GM21576 (cell line): ENCODE measurements around the gene SCRN1.

Source experiments
- ATAC-seq: cut with Tn5 transposase; IDR thresholded peaks from one replicate; pipeline ENCODE4 v1.9.1; 2021; ENCODE audit warnings: mild to moderate bottlenecking, moderate library complexity; ENCODE audit not compliant: unreplicated experiment

The SCRN1 gene

GRCh38 chr7:29935111-29935510, 54.5 kb downstream of the SCRN1 start:
- no peak for ATAC-seq

GRCh38 chr7:29929018-29929807, 60.4 kb downstream of the SCRN1 start:
- no peak for ATAC-seq

- ATAC-seq, result no peak
Measured at GRCh38 chr7:29926741-29927140, 62.9 kb downstream of the SCRN1 start.

GRCh38 chr7:29926216-29926615, 63.4 kb downstream of the SCRN1 start:
- no peak for ATAC-seq

DNA sequence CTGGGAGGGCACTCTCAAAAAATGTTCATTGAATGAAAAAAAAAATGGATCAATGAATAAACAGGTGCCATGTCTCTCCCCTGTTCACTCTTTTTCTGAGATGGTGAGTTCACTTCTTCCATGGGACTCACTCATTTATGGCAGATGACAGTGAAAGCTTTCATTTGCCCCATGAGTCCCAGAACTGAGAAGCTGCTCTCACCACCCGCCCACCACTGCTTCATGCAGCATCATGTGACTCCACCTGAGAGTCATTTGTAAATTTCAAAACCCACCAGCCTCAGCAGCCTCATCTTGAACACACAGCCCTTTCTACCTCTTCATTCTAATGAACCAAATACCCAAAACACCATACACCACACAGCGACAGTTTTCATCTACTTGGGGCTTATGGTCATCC, 64.9 kb downstream of the SCRN1 start:
- ATAC-seq, result no peak

- no peak for ATAC-seq
Measured at GRCh38 chr7:29924006-29924405, 65.6 kb downstream of the SCRN1 start.

- ATAC-seq, result no peak
Measured at GRCh38 chr7:29922921-29923700, 66.5 kb downstream of the SCRN1 start.

DNA sequence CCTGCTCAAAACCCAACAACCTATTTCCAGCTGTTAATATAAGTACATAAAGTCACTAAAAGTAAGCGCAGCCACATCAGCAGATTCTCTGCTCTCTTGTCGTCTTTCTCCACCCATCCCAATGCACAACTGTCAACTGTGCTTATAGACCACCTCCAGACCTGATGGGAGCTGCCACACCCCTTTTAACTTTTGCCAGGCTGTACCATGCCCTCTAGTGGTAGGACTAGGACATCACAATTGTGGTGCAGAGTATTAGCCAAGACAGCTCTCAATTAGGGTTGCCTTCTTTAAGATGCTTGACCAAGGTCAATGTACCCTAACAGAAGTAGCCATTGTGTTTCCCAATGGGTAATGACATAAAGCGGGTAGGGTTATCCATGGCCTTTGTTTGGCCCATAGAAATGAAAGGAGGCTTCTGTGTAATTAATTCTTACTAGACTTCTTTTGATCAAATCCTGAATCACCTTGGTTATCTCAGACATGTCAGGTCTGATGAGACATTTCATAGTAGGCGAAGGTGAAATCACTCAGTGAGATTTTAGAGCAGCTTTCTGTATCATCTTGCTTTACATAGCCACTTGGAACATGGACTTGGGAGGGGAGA, 68.1 kb downstream of the SCRN1 start:
- peak; percentile 79 for ATAC-seq

- ATAC-seq, result no peak
Measured at GRCh38 chr7:29920491-29920890, 69.1 kb downstream of the SCRN1 start.

GRCh38 chr7:29919790-29920189, 69.8 kb downstream of the SCRN1 start:
- no peak for ATAC-seq

DNA sequence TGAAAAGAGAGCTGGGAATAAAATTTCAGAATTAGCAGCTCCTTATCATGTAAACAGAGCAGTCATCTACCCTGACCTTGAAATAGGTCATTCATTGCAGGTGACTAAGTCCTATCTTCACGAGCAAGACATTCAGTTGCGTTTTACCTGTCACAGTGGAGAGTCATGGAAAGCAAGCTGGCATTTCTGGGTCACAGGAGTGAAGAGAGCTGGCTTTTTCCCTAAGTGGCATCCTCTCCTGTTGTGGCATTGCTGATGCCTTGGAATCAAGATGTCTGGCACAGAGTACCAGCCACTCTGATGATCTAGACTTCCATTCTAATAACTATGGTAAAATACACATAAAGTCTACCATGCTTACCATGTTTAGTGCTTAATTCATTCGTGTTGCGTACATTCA, 70.8 kb downstream of the SCRN1 start:
- ATAC-seq, result no peak

- ATAC-seq, result no peak
Measured at GRCh38 chr7:29917641-29918040, 72.0 kb downstream of the SCRN1 start.

- ATAC-seq, result no peak
Measured at GRCh38 chr7:29915481-29916215, 74.0 kb downstream of the SCRN1 start.

GRCh38 chr7:29914180-29914579, 75.4 kb downstream of the SCRN1 start:
- no peak for ATAC-seq

DNA sequence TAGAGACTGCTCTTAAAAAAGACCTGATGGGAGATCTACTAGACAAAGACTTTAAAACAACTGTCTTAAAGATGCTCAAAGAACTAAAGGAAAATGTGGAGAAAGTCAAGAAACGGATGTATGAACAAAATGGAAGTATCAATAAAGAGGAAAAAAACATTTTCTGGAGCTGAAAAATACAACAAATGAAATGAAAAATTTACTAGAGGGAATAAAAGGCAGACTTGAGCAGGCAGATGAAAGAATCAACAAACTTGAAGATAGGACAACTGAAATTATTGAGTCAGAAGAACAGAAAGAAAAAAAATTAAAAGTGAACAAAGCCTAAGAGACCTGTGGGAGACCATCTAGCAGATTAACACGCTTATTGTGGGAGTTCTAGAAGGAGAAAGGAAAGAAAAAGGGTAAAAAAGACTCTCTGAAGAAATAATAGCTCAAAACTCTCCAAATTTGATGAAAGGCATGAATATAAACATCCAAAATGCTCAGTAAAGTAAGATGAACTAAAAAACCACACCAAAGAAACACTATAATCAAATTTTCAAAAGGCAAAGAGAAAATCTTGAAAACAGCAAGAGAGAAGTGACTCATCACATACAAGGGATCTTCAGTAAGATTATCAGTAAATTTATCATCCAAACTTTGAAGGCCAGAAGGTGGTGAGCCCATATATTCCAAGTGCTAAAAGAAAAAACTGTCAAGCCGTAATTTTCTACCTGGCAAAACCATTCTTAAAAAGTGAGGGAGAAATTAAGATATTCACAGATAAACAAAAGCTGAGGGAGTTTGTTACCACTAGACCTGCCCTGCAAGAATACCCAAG, 83.2 kb downstream of the SCRN1 start:
- ATAC-seq, result no peak

DNA sequence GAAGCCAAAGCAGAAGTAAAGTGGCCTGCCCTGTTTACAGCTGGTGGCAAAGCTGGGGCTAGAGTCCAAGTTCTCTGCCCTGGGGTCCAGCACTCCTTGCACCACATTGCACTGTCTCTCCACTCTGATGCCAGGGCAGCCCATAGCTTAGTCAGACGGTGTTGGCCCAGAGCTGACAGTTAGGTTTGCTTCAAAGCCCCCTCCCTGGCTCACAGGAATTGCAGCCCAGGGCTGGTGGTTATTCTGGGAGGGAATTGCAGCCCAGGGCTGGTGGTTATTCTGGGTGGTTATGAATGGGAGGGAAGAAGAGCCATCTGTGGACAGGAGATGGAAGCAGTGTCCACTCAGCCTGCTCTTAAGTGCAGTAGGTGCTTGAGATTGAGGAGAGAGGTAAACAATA, 88.9 kb downstream of the SCRN1 start:
- ATAC-seq, result no peak

- no peak for ATAC-seq
Measured at GRCh38 chr7:29898301-29898700, 91.3 kb downstream of the SCRN1 start.

DNA sequence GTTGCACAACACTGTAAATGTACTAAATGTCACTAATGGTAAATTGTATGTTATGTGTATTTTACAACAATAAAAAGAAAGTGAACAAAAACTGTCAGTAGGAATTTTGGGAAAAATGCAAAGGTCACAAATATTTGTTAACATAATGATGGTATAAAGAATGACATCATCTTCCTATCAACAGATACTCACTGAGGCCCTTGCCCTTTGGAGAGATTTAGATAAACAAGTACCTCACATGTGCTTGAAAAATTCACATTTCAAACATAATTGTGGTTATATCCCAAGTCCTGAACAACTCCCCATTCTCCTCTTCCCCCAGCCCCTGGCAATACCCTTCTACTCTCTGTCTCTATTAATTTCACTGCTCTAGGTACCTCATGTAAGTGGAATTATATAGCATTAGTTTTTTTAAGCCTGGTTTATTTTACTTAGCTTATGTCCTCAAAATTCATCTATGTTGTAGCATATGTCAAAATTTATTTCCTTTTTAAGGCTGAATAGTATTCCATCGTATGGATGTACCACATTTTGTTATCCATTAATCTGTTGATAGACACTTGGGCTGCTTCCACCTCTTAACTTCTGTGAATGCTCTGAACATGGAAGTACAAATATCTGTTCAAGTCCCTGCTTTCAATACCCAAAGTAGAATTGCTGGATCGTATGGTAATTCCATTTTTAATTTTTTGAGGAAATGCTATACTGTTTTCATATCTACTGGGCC, 92.8 kb downstream of the SCRN1 start:
- no peak for ATAC-seq

DNA sequence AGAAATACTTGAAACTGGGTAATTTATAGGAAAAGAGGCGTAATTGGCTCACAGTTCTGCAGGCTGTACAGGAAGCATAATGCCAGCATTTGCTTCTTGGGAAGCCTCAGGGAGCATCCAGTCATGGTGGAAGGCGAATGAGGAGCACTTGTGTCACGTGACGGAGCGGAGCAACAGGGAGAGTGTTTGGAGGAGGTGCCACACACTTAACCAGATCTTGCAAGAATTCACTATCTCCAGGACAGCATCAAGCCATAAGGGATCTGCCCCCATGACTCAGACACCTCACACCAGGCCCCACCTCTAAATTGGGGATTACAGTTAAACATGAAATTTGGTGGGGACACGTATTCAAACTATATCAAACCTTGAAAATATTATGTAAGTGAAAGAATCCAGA, 94.0 kb downstream of the SCRN1 start:
- ATAC-seq, result no peak

DNA sequence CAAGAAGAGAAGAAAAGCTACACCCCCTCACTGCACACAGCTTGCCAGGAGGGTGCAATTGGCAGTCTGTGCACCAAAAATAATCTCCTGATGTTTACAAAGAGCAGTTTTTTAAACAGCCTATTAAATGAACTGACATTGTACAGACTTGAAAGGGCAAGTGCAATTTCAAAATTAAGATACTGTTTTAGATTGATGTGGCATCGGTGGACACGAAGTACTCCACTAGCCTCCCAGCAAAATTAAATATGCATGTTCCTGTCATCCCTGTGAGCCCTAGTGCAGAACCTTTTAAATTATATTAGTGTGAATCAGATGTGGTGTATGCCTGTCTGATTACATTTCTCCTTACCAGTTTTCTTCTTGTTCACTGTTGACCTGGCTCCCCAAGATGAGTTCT, 95.3 kb downstream of the SCRN1 start:
- ATAC-seq, result no peak
